Fibroblast of lung (primary cell): ENCODE data around the gene ADAMTS17. TPM values are rescaled to one million over a fixed set of nuclear protein-coding genes. Genes with fewer than 3 reads are reported as not detected.
A peak's percentile ranks its signal among the peaks of the same experiment; 100 is the strongest.

ENCODE experiments used
- DNase-seq, 2 donors: peaks; one replicate each; pipeline versions ENCODE4 v3.0.0 to v3.0.0-alpha.2; 2010; ENCODE audit warnings: low read depth in 2 of 2
- H2AFZ ChIP-seq: 2 replicates; pipeline ENCODE4 v1.5.1; 2012; ENCODE audit warnings: low read length, control low read depth, inconsistent platforms
- H3K27ac ChIP-seq: 2 replicates; pipeline ENCODE4 v1.5.1; 2011; ENCODE audit warnings: low read length, control low read depth; ENCODE audit not compliant: insufficient read depth
- H3K27me3 ChIP-seq: 2 replicates; pipeline ENCODE4 v1.5.1; 2011; ENCODE audit warnings: mild to moderate bottlenecking, low read length; ENCODE audit not compliant: control insufficient read depth, insufficient read depth
- H3K36me3 ChIP-seq: 2 replicates; pipeline ENCODE4 v1.5.1; 2011; ENCODE audit warnings: low read length; ENCODE audit not compliant: control insufficient read depth, insufficient read depth
- H3K4me1 ChIP-seq: 2 replicates; pipeline ENCODE4 v1.5.1; 2011; ENCODE audit warnings: low read length; ENCODE audit not compliant: control insufficient read depth, insufficient read depth; ENCODE audit errors: extremely low read depth
- H3K4me2 ChIP-seq: 2 replicates; pipeline ENCODE4 v1.5.1; 2011; ENCODE audit warnings: low read length, control low read depth; ENCODE audit not compliant: insufficient read depth; ENCODE audit errors: extremely low read depth
- H3K4me3 ChIP-seq, 4 experiments: fragments of 200-600 bp in 1 of 4; sonication (generic) in 1 of 4; replicated peaks in 1 of 4; 2 replicates each; pipeline ENCODE4 v1.5.1; 2011 to 2016; ENCODE audit warnings: low read length in 4 of 4, low read depth in 3 of 4, mild to moderate bottlenecking in 3 of 4, control low read depth in 2 of 4, inconsistent platforms in 1 of 4, mixed read lengths in 1 of 4; ENCODE audit not compliant: insufficient read depth in 1 of 4; ENCODE audit errors: control extremely low read depth in 1 of 4
- H3K79me2 ChIP-seq: 2 replicates; pipeline ENCODE4 v1.5.1; 2012; ENCODE audit warnings: mild to moderate bottlenecking, low read length, inconsistent platforms; ENCODE audit not compliant: control insufficient read depth, insufficient read depth
- H3K9ac ChIP-seq: 2 replicates; pipeline ENCODE4 v1.5.1; 2011; ENCODE audit warnings: mild to moderate bottlenecking, low read length, control low read depth; ENCODE audit not compliant: insufficient read depth
- H3K9me3 ChIP-seq: 2 replicates; pipeline ENCODE4 v1.5.1; 2012; ENCODE audit warnings: low read depth, low read length; ENCODE audit not compliant: control insufficient read depth, insufficient read depth
- H4K20me1 ChIP-seq: 2 replicates; pipeline ENCODE4 v1.5.1; 2011; ENCODE audit warnings: low read length; ENCODE audit not compliant: control insufficient read depth, insufficient read depth; ENCODE audit errors: extremely low read depth
- EZH2 ChIP-seq: IDR thresholded peaks from 2 replicates; pipeline ENCODE4 v1.5.1; 2012; ENCODE audit warnings: low read length, control low read depth, mild to moderate bottlenecking; ENCODE audit errors: missing control alignments
- polyA plus RNA-seq, 2 donors: library from polyadenylated mRNA; depleted of rRNA in 1 of 2; stranded (reverse) in 1 of 2; unstranded in 1 of 2; fragments of >200 nt; gene quantifications; 2 replicates each; pipeline ENCODE4 v1.2.1, GENCODE V29; 2011 to 2012; ENCODE audit warnings: missing spikeins in 1 of 2
- total RNA-seq: library from RNA; depleted of rRNA; stranded (reverse); fragments of >200 nt; gene quantifications from 2 replicates; pipeline ENCODE4 v1.2.1, GENCODE V29; 2014
- TF ChIP-seq, protein P1 (sequence below), 2 donors: IDR thresholded peaks in 1 of 2; conservative IDR thresholded peaks in 1 of 2; 1 replicate in 1 of 2; 2 replicates in 1 of 2; pipeline ENCODE4 v1.5.1; 2011 to 2012; ENCODE audit warnings: low read length in 2 of 2, control low read depth in 1 of 2, inconsistent platforms in 1 of 2, low read depth in 1 of 2, mild to moderate bottlenecking in 1 of 2

Gene ADAMTS17
- total and polyA plus RNA-seq, 2 donors (not counting 1 experiment from before 2014, with no cell fraction given) = 0.09 to 0.17 TPM

DNA sequence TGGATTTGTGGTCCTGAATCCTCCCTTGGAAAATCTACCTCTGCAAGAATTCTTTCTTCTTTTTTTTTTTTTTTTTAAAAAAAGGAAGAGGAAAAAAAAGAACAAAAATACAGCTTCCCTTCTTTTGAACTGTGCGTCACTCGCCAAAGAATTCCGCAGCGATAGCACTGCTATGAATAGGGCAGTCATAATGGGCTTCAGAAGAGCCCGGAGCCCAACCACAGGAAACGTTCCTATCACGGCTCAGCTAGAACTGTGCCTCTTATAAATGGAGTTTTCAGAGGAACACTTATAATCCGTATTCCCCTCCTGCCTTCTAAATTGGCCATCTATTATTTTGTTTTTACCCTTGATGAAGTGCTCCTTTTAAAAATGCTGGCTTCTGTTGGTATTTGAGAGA, 227.7 kb downstream of the ADAMTS17 start:
- H3K4me3 ChIP-seq = peak overlapping the region in 2 of 4 experiments; percentile 20 to 29
- no peak overlapping the region for H3K9ac ChIP-seq
- no peaks in the 10 kb centered on the region for H4K20me1 ChIP-seq
- DNase-seq = peak; percentile 92 to 98
- peak overlapping the region; percentile 42 for H3K4me2 ChIP-seq
- no peaks in the 10 kb centered on the region for H3K27me3 ChIP-seq
- H3K4me1 ChIP-seq = peaks cover 19% of the 10 kb centered on the region
- no peak overlapping the region for H2AFZ ChIP-seq
- H3K9me3 ChIP-seq = no peaks in the 10 kb centered on the region
- no peaks in the 10 kb centered on the region for H3K36me3 ChIP-seq
- H3K27ac ChIP-seq = peak overlapping the region; percentile 41
- H3K79me2 ChIP-seq = no peaks in the 10 kb centered on the region
- TF ChIP-seq, protein P1, sequence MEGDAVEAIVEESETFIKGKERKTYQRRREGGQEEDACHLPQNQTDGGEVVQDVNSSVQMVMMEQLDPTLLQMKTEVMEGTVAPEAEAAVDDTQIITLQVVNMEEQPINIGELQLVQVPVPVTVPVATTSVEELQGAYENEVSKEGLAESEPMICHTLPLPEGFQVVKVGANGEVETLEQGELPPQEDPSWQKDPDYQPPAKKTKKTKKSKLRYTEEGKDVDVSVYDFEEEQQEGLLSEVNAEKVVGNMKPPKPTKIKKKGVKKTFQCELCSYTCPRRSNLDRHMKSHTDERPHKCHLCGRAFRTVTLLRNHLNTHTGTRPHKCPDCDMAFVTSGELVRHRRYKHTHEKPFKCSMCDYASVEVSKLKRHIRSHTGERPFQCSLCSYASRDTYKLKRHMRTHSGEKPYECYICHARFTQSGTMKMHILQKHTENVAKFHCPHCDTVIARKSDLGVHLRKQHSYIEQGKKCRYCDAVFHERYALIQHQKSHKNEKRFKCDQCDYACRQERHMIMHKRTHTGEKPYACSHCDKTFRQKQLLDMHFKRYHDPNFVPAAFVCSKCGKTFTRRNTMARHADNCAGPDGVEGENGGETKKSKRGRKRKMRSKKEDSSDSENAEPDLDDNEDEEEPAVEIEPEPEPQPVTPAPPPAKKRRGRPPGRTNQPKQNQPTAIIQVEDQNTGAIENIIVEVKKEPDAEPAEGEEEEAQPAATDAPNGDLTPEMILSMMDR (conservative IDR thresholded peaks at IDR 0.05 in 1 of 2, IDR thresholded peaks at IDR 0.05 in 1 of 2; ENCODE audit: low read depth in 1 of 2, low read length in 2 of 2) = no peak
- TF ChIP-seq EZH2 = no peak

DNA sequence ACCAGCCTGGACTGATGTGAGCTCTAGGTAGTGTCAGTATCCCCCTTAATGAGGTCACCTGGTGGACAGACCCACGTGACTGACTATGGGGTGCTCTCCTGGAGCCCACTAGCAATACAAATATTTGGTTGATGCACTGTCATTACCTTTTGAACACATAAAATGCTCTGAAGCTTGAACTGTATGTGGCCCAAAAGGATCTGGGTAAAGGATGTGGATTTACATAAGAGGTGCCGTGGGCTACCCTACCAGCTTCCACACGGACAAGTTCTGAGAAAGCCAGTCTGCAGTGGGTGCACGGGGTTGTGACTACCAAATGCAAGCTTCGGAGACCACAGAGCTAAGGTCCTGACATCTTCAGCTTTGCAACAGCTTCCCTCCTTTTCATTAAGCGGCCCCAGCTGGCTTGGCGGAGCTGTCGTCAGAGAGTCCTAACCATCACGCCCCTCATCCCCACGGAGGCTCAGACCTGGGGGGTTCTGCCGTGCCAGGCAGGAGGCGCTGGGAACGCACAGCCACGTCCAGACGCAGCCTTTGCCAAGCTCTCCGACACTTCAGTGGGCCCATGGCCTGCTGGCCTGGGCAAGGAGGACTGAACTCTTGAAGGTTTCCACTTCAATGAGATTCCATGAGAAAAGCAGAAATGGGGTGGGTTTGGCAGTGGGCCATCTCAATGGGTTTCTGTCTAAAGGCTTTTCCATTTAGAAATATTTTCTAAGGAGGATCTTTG, 228.3 kb downstream of the ADAMTS17 start:
- DNase-seq = no peak
- Histone ChIP-seq H3K36me3 (no peaks in the 10 kb centered on the region), H3K27me3 (no peaks in the 10 kb centered on the region), H3K27ac (peak overlapping the region; percentile 41), H3K9me3 (no peaks in the 10 kb centered on the region), H2AFZ (peak overlapping the region; percentile 59), H3K4me1 (peaks cover 19% of the 10 kb centered on the region), H3K9ac (no peak overlapping the region), H3K4me2 (peak overlapping the region; percentile 42), H3K79me2 (no peaks in the 10 kb centered on the region), H3K4me3 (no peak overlapping the region), H4K20me1 (no peaks in the 10 kb centered on the region)
- no peak for TF ChIP-seq EZH2
- TF ChIP-seq, protein P1 (conservative IDR thresholded peaks at IDR 0.05 in 1 of 2, IDR thresholded peaks at IDR 0.05 in 1 of 2; ENCODE audit: low read depth in 1 of 2, low read length in 2 of 2) = no peak

DNA sequence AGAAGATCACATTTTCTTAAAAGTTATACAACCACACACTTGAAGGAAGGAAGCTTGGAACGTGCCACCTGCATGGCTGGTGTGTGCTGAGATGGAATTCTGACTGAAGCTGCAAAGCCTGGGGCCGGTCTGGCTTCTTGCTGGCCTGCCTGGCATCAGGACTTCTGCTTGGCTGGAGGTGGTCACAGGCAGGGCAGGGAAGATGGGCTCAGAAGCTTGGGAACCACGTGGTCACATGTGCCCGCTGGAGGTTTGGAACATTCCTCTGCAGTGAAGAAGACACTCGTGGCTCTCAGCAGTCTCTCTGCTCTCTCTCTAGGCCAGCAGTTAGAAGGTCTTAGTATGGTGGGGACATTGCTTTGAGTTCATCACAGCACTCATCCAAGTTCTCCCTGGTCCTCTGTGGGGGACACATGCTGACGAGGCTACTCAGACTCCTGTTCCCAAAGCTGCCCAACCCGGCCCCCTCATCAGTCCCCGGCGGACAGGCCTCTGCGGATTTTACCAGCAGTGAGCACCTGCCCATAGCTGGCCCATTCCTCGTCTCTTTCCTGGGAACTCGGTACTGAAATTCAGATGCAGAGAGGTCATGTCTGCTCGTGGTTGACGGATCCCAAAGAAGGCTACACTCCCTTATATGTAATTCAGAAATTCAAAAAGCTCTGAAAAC, 229.0 kb downstream of the ADAMTS17 start:
- TF ChIP-seq, protein P1 (conservative IDR thresholded peaks at IDR 0.05 in 1 of 2, IDR thresholded peaks at IDR 0.05 in 1 of 2; ENCODE audit: low read depth in 1 of 2, low read length in 2 of 2) = no peak
- TF ChIP-seq EZH2 = no peak

More for the DNA sequence above, 229.0 kb downstream of the ADAMTS17 start:
- no peak overlapping the region for H3K4me2 ChIP-seq
- no peak overlapping the region for H2AFZ ChIP-seq
- H3K4me1 ChIP-seq = peaks cover 19% of the 10 kb centered on the region
- no peaks in the 10 kb centered on the region for H3K79me2 ChIP-seq
- no peak overlapping the region for H3K27ac ChIP-seq
- H3K9me3 ChIP-seq = no peaks in the 10 kb centered on the region
- no peaks in the 10 kb centered on the region for H3K36me3 ChIP-seq
- no peaks in the 10 kb centered on the region for H3K27me3 ChIP-seq
- no peak overlapping the region for H3K9ac ChIP-seq
- H4K20me1 ChIP-seq = no peaks in the 10 kb centered on the region
- DNase-seq = no peak
- no peak overlapping the region for H3K4me3 ChIP-seq
